HEK293 (cell line): ENCODE results near the gene ADPRHL1.
A peak's percentile ranks its signal among the peaks of the same experiment; 100 is the strongest.

Source experiments
- BCL6B ChIP-seq: fragments of 450-650 bp; formaldehyde crosslinking; IDR thresholded peaks from 2 replicates; pipeline ENCODE4 v1.5.1; 2017; ENCODE audit warnings: missing biosample characterization, missing genetic modification characterization
- GLIS2 ChIP-seq: fragments of 450-650 bp; formaldehyde crosslinking; IDR thresholded peaks from 2 replicates; pipeline ENCODE4 v1.5.1; 2016; ENCODE audit warnings: missing biosample characterization, missing genetic modification characterization
- KLF10 ChIP-seq: fragments of 450-650 bp; IDR thresholded peaks from 2 replicates; pipeline ENCODE4 v1.5.1; 2018; ENCODE audit warnings: missing biosample characterization, mild to moderate bottlenecking, missing genetic modification characterization
- SALL2 ChIP-seq: fragments of 450-650 bp; formaldehyde crosslinking; IDR thresholded peaks from 2 replicates; pipeline ENCODE4 v1.5.0; 2017; ENCODE audit warnings: missing biosample characterization, mild to moderate bottlenecking, missing genetic modification characterization, borderline replicate concordance
- SP2 ChIP-seq: fragments of 450-650 bp; formaldehyde crosslinking; IDR thresholded peaks from 2 replicates; pipeline ENCODE4 v1.5.1; 2016; ENCODE audit warnings: missing biosample characterization, missing genetic modification characterization
- SP3 ChIP-seq: fragments of 450-650 bp; formaldehyde crosslinking; IDR thresholded peaks from 2 replicates; pipeline ENCODE4 v1.5.1; 2016; ENCODE audit warnings: missing biosample characterization, missing genetic modification characterization
- SP7 ChIP-seq: fragments of 450-650 bp; formaldehyde crosslinking; IDR thresholded peaks from 2 replicates; pipeline ENCODE4 v1.5.1; 2016; ENCODE audit warnings: missing biosample characterization, missing genetic modification characterization
- ZBTB10 ChIP-seq: fragments of 450-650 bp; formaldehyde crosslinking; IDR thresholded peaks from 2 replicates; pipeline ENCODE4 v1.5.1; 2016; ENCODE audit warnings: missing biosample characterization, missing genetic modification characterization
- ZNF140 ChIP-seq: fragments of 450-650 bp; formaldehyde crosslinking; IDR thresholded peaks from 2 replicates; pipeline ENCODE4 v1.5.1; 2016; ENCODE audit warnings: missing biosample characterization, missing genetic modification characterization
- ZNF155 ChIP-seq: fragments of 450-650 bp; formaldehyde crosslinking; IDR thresholded peaks from 2 replicates; pipeline ENCODE4 v1.5.1; 2016; ENCODE audit warnings: missing biosample characterization, missing genetic modification characterization
- ZNF214 ChIP-seq: fragments of 450-650 bp; formaldehyde crosslinking; IDR thresholded peaks from 2 replicates; pipeline ENCODE4 v1.5.1; 2017; ENCODE audit warnings: missing biosample characterization, mild to moderate bottlenecking, missing genetic modification characterization, borderline replicate concordance
- ZNF24 ChIP-seq: fragments of 450-650 bp; formaldehyde crosslinking; IDR thresholded peaks from 2 replicates; pipeline ENCODE4 v1.5.1; 2016; ENCODE audit warnings: missing biosample characterization, missing genetic modification characterization
- ZNF311 ChIP-seq: fragments of 450-650 bp; formaldehyde crosslinking; IDR thresholded peaks from 2 replicates; pipeline ENCODE4 v1.5.1; 2017; ENCODE audit warnings: missing biosample characterization, missing genetic modification characterization, borderline replicate concordance
- ZNF350 ChIP-seq: fragments of 450-650 bp; formaldehyde crosslinking; IDR thresholded peaks from 2 replicates; pipeline ENCODE4 v1.5.0; 2017; ENCODE audit warnings: missing biosample characterization, mild to moderate bottlenecking, missing genetic modification characterization
- ZNF354C ChIP-seq: fragments of 450-650 bp; formaldehyde crosslinking; IDR thresholded peaks from 2 replicates; pipeline ENCODE4 v1.5.1; 2016; ENCODE audit warnings: missing biosample characterization, missing genetic modification characterization, low read depth, borderline replicate concordance
- ZNF391 ChIP-seq: fragments of 450-650 bp; formaldehyde crosslinking; IDR thresholded peaks from 2 replicates; pipeline ENCODE4 v1.5.1; 2016; ENCODE audit warnings: low read depth, missing biosample characterization, missing genetic modification characterization, borderline replicate concordance
- ZNF426 ChIP-seq: fragments of 450-650 bp; formaldehyde crosslinking; IDR thresholded peaks from 2 replicates; pipeline ENCODE4 v1.5.1; 2017; ENCODE audit warnings: missing biosample characterization, missing genetic modification characterization, mild to moderate bottlenecking, inconsistent platforms, moderate library complexity
- ZNF433 ChIP-seq: fragments of 450-650 bp; formaldehyde crosslinking; IDR thresholded peaks from 2 replicates; pipeline ENCODE4 v1.5.1; 2016; ENCODE audit warnings: missing biosample characterization, missing genetic modification characterization, low read depth
- ZNF488 ChIP-seq: fragments of 450-650 bp; formaldehyde crosslinking; IDR thresholded peaks from 2 replicates; pipeline ENCODE4 v1.5.1; 2016; ENCODE audit warnings: missing biosample characterization, missing genetic modification characterization
- ZNF510 ChIP-seq: fragments of 450-650 bp; formaldehyde crosslinking; IDR thresholded peaks from 2 replicates; pipeline ENCODE4 v1.5.1; 2018; ENCODE audit warnings: mild to moderate bottlenecking, missing genetic modification characterization, missing biosample characterization; ENCODE audit not compliant: insufficient replicate concordance
- ZNF518A ChIP-seq: fragments of 450-650 bp; formaldehyde crosslinking; conservative IDR thresholded peaks from 2 replicates; pipeline ENCODE4 v1.5.1; 2016; ENCODE audit warnings: low read depth, missing biosample characterization, missing genetic modification characterization
- ZNF571 ChIP-seq: fragments of 450-650 bp; formaldehyde crosslinking; IDR thresholded peaks from 2 replicates; pipeline ENCODE4 v1.5.0; 2017; ENCODE audit warnings: missing biosample characterization, missing genetic modification characterization
- ZNF624 ChIP-seq: fragments of 450-650 bp; formaldehyde crosslinking; IDR thresholded peaks from 2 replicates; pipeline ENCODE4 v1.5.1; 2017; ENCODE audit warnings: missing biosample characterization, missing genetic modification characterization
- ZNF658 ChIP-seq: fragments of 450-650 bp; formaldehyde crosslinking; IDR thresholded peaks from 2 replicates; pipeline ENCODE4; 2016; ENCODE audit warnings: missing biosample characterization, missing genetic modification characterization
- ZNF670 ChIP-seq: fragments of 450-650 bp; formaldehyde crosslinking; IDR thresholded peaks from 2 replicates; pipeline ENCODE4 v1.5.1; 2016; ENCODE audit warnings: missing biosample characterization, missing genetic modification characterization, low read depth
- ZNF701 ChIP-seq: fragments of 450-650 bp; formaldehyde crosslinking; IDR thresholded peaks from 2 replicates; pipeline ENCODE4 v1.5.1; 2016; ENCODE audit warnings: missing biosample characterization, missing genetic modification characterization
- ZNF704 ChIP-seq: fragments of 450-650 bp; formaldehyde crosslinking; IDR thresholded peaks from 2 replicates; pipeline ENCODE4 v1.5.1; 2016; ENCODE audit warnings: missing biosample characterization, missing genetic modification characterization
- ZNF777 ChIP-seq: fragments of 450-650 bp; formaldehyde crosslinking; IDR thresholded peaks from 2 replicates; pipeline ENCODE4 v1.5.1; 2017; ENCODE audit warnings: missing biosample characterization, missing genetic modification characterization, borderline replicate concordance
- ZSCAN23 ChIP-seq: fragments of 450-650 bp; formaldehyde crosslinking; IDR thresholded peaks from 2 replicates; pipeline ENCODE4 v1.5.1; 2016; ENCODE audit warnings: missing biosample characterization, missing genetic modification characterization
- ZSCAN30 ChIP-seq: fragments of 450-650 bp; IDR thresholded peaks from 2 replicates; pipeline ENCODE4 v1.5.1; 2018; ENCODE audit warnings: missing biosample characterization, mild to moderate bottlenecking, missing genetic modification characterization, moderate library complexity

Gene ADPRHL1

GRCh38 chr13:113410472-113411201, 42.7 kb downstream of the ADPRHL1 start (continued):
- TF ChIP-seq ZNF510 (tag by site-specific recombination) (no peak), ZNF155 (tag by site-specific recombination) (no peak), ZSCAN23 (tag by site-specific recombination) (no peak), ZNF426 (tag by site-specific recombination) (no peak), ZNF518A (tag by site-specific recombination) (no peak), SALL2 (tag by site-specific recombination) (no peak), ZSCAN30 (tag by site-specific recombination) (no peak), SP2 (tag by site-specific recombination) (peak; percentile 63), ZNF350 (tag by site-specific recombination) (no peak), GLIS2 (tag by site-specific recombination) (peak; percentile 97), ZNF670 (tag by site-specific recombination) (no peak), KLF10 (tag by site-specific recombination) (0 out of 2 replicates have a peak, but pooled peaks have one; percentile 15), ZNF140 (tag by site-specific recombination) (no peak), ZNF488 (no peak), ZNF24 (tag by site-specific recombination) (peak; percentile 64), ZNF391 (tag by site-specific recombination) (no peak; the same call in 1 of the 2 replicates), ZNF777 (tag by site-specific recombination) (no peak), BCL6B (tag by site-specific recombination) (no peak), SP3 (tag by site-specific recombination) (no peak), ZBTB10 (no peak; the same call in 1 of the 2 replicates), SP7 (peak; percentile 93), ZNF433 (no peak), ZNF658 (tag by site-specific recombination) (no peak), ZNF701 (tag by site-specific recombination) (no peak), ZNF571 (no peak), ZNF214 (tag by site-specific recombination) (no peak), ZNF354C (tag by site-specific recombination) (no peak), ZNF311 (no peak), ZNF624 (tag by site-specific recombination) (no peak), ZNF704 (tag by site-specific recombination) (no peak)
